GM06990 (cell line): ENCODE results near the gene PSMB8.

Experiments
- DNase-seq: peaks from one replicate; pipeline ENCODE4 v3.0.0-alpha.2; 2011; ENCODE audit not compliant: insufficient read length; ENCODE audit errors: extremely low read depth
- H3K27me3 ChIP-seq: replicated peaks from 2 replicates; pipeline ENCODE4 v1.6.0; 2011; ENCODE audit warnings: low read length; ENCODE audit not compliant: control insufficient read depth, insufficient read depth
- H3K36me3 ChIP-seq: 2 replicates; pipeline ENCODE4 v1.5.1; 2011; ENCODE audit warnings: low read length; ENCODE audit not compliant: control insufficient read depth, insufficient read depth
- H3K4me3 ChIP-seq: replicated peaks from 2 replicates; pipeline ENCODE4 v1.5.1; 2011; ENCODE audit warnings: low read depth, mild to moderate bottlenecking, control low read depth, low read length
- TF ChIP-seq, protein P1 (sequence below): IDR thresholded peaks from 2 replicates; pipeline ENCODE4 v1.5.1; 2011; ENCODE audit warnings: low read length, control low read depth, mild to moderate bottlenecking, inconsistent platforms; ENCODE audit not compliant: insufficient read depth, poor library complexity, severe bottlenecking

Gene PSMB8

DNA sequence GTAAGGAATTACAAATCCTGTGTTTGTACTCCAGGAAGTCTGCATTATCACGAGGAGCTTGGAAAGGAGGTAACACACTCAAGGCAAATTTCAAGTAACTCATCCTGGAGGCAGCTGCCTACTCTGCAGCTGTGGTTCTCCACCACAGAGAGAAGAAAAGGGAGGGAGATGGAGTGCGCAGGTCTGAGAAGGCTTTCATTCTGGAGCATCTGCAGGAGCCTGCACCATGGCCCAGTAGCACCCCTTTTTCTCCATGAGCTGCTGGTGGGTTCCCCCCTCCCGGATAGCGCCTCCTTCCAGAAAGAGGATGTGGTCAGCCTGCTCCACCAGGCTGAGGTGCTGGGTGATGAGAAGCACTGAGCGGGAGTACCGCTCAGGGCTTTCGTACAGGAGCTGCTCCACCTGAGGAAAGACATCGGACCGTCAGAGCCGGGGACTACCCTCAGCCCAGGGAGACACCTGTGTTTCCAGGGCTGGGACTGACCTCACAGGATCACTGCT is 1.6 kb upstream of the PSMB8 start:
- TF ChIP-seq, protein P1, sequence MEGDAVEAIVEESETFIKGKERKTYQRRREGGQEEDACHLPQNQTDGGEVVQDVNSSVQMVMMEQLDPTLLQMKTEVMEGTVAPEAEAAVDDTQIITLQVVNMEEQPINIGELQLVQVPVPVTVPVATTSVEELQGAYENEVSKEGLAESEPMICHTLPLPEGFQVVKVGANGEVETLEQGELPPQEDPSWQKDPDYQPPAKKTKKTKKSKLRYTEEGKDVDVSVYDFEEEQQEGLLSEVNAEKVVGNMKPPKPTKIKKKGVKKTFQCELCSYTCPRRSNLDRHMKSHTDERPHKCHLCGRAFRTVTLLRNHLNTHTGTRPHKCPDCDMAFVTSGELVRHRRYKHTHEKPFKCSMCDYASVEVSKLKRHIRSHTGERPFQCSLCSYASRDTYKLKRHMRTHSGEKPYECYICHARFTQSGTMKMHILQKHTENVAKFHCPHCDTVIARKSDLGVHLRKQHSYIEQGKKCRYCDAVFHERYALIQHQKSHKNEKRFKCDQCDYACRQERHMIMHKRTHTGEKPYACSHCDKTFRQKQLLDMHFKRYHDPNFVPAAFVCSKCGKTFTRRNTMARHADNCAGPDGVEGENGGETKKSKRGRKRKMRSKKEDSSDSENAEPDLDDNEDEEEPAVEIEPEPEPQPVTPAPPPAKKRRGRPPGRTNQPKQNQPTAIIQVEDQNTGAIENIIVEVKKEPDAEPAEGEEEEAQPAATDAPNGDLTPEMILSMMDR, result no peak
- Histone ChIP-seq H3K27me3 (no peaks in the 10 kb centered on the region), H3K36me3 (peaks cover 39% of the 10 kb centered on the region), H3K4me3 (peak overlapping the region; percentile 81)
- peak; percentile 64 for DNase-seq

DNA sequence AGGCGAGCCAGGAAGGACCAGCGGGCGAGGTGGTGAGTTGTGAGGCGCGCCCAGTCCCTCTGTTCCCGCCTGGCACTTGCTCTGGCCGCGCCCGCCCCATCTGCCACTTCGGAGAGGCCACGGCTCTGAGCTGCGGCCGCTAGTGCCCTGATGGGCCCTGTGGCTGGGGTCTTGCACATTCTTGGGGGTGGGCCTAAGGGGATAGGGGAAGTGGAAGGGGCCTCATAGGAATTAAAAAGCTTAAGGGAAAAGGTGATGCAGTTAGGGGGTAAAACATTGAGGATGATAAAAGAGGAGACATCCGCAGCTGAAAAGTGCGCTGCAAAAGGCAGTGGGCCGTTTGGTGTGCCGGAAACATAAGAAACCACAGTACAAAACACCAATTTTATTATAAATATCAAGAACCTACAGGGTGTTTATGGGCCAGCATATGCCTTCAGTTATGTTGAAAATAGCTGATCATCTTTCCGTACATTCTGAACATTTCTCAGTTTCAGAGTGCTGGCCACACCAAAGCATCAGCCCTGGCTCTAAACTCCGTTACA is 1.1 kb upstream of the PSMB8 start:
- Histone ChIP-seq H3K4me3 (peak overlapping the region; percentile 81), H3K27me3 (no peaks in the 10 kb centered on the region), H3K36me3 (peaks cover 34% of the 10 kb centered on the region)
- no peak for DNase-seq
- TF ChIP-seq, protein P1, result no peak

DNA sequence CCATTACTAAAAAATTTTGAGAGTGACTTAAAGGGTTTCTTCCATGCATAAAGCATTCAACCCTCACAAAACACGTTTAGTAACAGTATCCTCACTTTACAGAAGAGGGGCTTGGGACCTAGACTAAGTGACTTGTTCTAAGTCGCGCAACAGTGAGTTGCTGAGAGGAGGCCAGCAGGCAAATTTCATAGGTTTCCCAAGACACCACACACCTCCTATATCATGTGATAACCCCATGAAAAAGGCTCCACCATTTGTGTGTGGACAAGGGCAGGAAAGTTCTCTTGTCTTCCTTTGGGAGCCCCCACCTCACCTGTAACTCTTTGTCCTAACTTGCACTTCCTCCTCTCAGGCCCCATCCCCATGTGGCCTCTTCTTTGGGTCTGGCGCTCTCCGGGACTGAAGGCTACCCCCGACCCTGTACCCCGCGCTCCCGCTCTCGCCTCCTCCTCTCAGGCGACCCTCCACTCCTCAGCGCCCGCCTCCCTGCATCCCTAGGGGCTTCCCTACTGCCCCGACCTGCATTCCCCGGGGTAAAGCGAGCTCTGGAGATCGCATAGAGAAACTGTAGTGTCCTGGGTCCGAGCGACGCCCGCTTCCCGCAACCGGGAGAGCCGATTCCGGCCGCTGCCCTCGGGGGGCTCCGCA is 392 bp downstream of the PSMB8 start:
- Histone ChIP-seq H3K4me3 (peak overlapping the region; percentile 81), H3K27me3 (no peaks in the 10 kb centered on the region), H3K36me3 (peaks cover 24% of the 10 kb centered on the region)
- TF ChIP-seq, protein P1, result no peak
- no peak for DNase-seq

DNA sequence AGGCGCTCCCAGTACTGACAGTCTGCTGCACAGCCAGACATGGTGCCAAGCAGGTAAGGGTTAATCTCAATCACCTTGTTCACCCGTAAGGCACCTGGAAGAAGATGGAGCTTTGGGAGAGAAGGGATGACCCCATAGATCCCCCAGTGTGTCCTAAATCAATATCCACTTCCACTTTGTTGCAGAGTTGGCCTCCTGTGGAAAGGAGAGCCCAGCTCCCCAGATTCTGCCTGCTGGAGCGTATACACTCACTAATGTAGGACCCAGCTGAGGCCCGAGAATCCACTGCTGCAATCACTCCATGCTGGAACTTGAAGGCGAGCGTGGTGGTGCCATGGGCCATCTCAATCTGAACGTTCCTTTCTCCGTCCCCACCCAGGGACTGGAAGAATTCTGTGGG is 1.2 kb downstream of the PSMB8 start:
- no peak for DNase-seq
- H3K4me3 ChIP-seq, result peak overlapping the region; percentile 81
- no peaks in the 10 kb centered on the region for H3K27me3 ChIP-seq
- H3K36me3 ChIP-seq, result peaks cover 17% of the 10 kb centered on the region
- TF ChIP-seq, protein P1, result no peak

DNA sequence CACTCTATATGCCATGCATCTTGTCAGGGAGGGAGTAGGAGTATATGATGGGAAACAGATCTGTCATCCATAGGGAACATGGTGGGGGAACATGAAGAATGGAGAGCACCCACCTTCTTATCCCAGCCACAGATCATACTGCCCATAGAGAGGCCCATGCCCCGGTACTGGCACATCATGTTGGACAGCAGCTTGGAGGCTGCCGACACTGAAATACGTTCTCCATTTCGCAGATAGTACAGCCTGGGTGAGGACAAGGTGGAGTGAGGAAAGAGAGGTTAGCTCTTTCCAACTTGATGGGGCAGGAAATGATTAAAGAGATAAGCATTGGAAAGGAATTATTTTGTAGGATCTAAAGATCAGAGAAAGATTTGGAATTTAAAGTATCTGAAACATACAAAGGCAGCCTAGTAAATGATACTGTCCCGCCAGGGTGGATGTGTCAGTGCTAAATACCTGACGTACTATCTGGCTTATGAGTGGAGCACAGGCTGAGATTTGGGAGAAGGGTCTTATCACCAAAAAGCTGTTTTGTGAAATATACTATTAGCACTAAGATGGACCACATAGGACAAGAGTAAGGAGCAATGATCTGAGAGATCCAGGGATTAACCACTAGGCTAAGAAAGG is 1.7 kb downstream of the PSMB8 start:
- TF ChIP-seq, protein P1, result no peak
- Histone ChIP-seq H3K4me3 (peak overlapping the region; percentile 81), H3K36me3 (peaks cover 12% of the 10 kb centered on the region), H3K27me3 (no peaks in the 10 kb centered on the region)
- no peak for DNase-seq
